OCI-LY1 (cell line): ENCODE measurements around the gene GMNN.

Source experiments
- EZH2 ChIP-seq: fragments of 200-600 bp; sonication (generic), shearing (Covaris generic); IDR thresholded peaks from 2 replicates; pipeline ENCODE4 v1.8.0; 2017; ENCODE audit warnings: borderline replicate concordance, mixed run types, mild to moderate bottlenecking, antibody characterized with exemption, low read length, moderate library complexity, mixed read lengths
- TF ChIP-seq, protein P1 (sequence below): fragments of 200-600 bp; sonication (generic), shearing (Covaris generic); IDR thresholded peaks from 2 replicates; pipeline ENCODE4 v1.5.1; 2017; ENCODE audit warnings: mild to moderate bottlenecking, antibody characterized with exemption, low read length, moderate library complexity, mixed read lengths

DNA sequence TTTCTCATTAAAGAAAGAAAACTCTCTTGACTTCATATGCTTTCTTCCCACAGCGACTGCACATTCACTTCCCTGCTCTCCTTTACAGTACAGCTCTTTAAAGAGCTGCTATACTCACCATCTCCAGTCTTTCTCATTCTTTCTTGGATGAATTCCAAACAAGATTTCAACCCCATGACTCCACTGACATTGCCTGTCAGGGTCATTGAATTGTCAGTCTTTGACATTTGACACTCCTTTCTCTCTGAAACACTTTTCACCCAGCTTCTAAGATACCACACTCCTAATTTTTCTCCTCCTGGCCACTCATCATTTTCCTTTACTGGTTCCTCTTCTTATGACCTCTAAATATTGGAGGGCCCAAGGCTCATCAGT, 24.8 kb downstream of the GMNN start:
- TF ChIP-seq EZH2, result no peak
- TF ChIP-seq, protein P1, sequence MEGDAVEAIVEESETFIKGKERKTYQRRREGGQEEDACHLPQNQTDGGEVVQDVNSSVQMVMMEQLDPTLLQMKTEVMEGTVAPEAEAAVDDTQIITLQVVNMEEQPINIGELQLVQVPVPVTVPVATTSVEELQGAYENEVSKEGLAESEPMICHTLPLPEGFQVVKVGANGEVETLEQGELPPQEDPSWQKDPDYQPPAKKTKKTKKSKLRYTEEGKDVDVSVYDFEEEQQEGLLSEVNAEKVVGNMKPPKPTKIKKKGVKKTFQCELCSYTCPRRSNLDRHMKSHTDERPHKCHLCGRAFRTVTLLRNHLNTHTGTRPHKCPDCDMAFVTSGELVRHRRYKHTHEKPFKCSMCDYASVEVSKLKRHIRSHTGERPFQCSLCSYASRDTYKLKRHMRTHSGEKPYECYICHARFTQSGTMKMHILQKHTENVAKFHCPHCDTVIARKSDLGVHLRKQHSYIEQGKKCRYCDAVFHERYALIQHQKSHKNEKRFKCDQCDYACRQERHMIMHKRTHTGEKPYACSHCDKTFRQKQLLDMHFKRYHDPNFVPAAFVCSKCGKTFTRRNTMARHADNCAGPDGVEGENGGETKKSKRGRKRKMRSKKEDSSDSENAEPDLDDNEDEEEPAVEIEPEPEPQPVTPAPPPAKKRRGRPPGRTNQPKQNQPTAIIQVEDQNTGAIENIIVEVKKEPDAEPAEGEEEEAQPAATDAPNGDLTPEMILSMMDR, result no peak
